Raji (cell line): ENCODE measurements around the gene ADAMTSL1.

Experiments used
- POLR2A ChIP-seq: IDR thresholded peaks from 2 replicates; pipeline ENCODE4 v1.6.1; 2011; ENCODE audit warnings: low read depth, low read length, control low read depth; ENCODE audit not compliant: insufficient read depth

The ADAMTSL1 gene

DNA sequence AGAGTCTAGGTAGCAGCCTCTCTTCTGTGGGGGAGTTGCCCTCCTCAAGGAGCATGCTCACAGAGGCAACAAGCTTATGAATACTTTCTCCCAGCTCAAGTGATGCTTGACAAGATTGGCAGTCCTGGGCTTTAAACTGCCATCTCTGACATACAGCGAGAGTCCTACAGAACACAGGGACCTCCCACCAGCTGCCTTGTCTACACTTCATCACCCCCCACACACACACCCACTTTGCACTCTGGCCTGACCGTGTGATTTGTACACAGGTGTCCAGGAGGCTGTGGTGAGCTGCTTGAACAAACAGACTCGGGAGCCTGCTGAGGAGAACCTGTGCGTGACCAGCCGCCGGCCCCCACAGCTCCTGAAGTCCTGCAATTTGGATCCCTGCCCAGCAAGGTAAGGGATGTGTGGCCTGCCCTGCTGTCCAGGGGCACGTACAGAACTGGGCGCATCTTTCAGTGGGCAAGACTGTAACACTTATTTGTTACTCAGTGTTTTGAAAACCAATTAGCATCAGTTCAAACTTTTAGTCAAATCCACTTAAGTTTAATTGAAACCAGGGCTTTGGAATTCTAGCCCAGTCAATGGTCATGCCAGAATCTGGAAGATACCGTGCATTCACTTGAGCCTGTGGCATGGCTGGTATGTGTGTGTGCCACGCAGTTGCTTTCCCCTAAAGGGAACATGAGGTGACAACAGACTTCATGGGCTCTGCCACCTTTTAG is 247.5 kb downstream of the ADAMTSL1 start:
- TF ChIP-seq POLR2A: no peak

DNA sequence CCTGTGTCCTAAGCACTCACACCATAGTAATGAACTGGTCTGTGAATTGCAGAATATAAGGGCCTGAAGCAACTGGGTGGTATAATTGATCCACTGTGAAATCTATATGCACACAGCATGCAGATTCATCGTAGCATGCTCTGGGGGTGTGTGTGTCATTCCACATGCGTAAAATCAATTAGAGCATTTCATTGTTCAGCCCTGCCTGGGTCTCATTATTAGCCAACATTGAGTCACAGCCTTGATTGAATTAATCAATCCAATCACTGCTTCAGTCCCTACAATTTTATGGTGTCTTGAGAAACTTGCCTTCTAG is 248.0 kb downstream of the ADAMTSL1 start:
- TF ChIP-seq POLR2A: no peak

DNA sequence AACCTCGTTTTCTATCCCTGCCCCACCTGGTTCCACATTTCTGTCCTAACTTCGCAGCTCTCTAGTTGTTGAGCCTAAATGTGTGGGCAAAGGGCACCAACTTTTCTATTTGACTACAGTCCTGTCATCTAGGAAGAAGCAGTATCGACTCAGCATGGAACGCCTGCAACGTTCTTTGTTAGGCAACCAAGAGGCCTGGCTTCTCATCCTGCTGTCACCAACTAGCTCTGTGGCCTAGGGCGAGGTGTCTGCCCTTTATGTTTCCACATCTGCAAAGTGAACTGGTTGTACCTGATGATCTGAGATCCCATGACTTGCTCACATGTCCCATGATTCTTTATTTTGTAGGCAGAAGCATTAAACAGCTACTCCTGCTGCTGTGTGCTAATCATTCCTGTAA is 248.9 kb downstream of the ADAMTSL1 start:
- TF ChIP-seq POLR2A: no peak

DNA sequence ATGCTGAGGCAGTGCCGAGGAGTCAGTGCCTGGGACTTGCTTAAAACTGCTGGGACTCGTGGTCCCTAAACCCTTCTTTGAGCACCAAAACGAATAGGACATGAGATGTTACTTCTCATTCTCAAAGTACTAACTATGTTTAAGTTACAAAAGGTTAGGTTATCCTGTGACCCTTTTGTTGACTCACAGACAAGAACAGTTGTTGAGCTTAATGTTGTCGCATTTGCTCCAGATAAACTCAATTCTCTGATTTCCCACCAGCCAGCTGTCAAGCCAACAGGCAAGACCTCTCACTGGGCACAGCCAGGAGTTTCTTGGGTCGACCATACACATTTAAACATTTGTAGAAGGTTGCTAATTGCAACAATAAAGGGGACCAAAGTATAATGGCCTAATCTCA is 249.4 kb downstream of the ADAMTSL1 start:
- no peak for TF ChIP-seq POLR2A

DNA sequence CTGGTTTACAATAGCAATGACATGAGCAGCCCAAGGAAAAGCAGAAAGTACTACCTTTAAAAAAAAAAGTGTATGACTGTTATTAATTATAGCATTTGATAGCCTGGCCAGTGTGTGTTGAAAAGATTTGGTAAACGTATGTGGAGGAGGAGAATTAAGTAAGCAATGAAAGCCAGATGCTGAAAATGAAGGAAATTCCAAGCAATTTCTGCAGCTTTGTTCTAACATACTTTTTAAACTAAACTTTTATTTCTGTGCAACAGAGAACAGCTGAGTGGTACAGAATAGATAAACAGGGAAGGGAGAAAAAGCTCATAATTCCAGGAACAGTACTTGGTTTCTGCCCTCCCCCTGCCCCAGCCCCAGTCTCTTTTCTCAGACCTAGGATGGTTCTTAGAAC is 252.6 kb downstream of the ADAMTSL1 start:
- TF ChIP-seq POLR2A: no peak

GRCh38 chr9:18727904-18728303 is 254.0 kb downstream of the ADAMTSL1 start:
- TF ChIP-seq POLR2A: no peak

DNA sequence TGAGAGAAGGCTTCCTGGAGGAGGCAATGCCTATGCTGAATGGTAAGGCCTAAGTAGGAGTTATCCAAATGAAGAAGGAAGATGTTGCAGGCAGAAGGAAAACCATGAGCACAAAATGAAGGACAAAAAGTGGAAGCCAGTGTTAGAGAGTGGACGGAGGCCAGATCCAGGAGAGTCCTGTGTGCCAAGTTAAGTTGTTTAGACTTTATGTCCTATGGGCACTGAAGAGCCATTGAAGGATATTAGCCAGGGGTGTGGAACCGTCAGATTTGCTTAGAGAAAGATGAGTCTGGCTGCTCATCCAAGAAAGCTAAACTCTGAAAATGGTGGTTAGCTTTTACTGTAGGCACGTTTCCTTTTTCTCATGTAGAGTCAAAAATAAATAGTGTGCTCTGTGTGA is 254.7 kb downstream of the ADAMTSL1 start:
- no peak for TF ChIP-seq POLR2A

DNA sequence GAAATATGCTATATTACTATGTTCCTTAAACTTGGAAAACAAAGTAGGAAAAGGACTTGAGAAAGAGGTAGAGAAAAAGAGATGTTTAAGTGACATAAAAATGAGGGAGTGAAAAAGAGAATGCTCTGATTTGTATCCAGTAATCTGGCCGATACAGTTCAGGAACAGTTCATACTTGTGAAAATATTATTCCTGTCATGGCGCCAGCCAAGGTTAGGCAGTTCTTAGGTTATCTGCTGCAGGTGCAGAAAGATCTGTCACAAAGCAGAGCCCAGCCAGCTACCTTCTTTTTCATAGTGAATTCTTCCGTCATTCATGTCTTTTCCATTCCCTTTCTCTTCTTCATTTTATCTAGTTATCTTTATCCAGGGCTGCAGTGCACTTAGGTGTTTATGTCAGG is 256.3 kb downstream of the ADAMTSL1 start:
- no peak for TF ChIP-seq POLR2A

GRCh38 chr9:18739127-18739526 is 265.2 kb downstream of the ADAMTSL1 start:
- TF ChIP-seq POLR2A: no peak

DNA sequence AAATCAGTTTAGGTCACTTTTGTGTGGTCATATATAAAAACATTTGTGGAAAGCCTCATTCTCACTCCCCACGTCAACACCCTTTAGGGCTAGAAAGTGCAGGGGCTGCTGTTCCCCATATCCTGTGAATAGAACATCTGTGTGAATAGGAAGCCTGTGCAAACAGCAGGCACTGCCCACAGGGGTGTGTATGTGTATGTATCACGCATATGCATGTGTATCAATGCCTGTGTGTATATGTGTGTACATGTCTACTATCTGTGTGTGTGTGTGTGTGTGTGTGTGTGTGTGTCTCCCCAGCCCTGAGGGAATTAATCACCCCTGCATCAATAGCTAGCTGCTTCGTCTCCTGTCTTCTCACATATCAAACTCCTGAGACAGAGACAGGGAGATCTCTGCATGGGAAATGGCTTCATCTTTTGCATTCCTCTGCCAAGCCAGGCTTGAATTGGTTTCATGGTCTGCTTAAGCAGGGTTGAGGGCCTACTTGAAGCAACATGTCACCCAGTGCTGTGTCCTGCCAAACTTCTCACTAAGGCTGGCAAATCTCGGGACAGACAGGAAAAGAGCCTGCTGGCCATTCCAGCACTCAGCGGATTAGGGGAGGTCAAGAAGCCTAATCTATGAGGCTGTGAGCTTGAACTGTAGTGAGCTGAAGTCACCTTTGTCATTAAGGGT is 265.8 kb downstream of the ADAMTSL1 start:
- no peak for TF ChIP-seq POLR2A

DNA sequence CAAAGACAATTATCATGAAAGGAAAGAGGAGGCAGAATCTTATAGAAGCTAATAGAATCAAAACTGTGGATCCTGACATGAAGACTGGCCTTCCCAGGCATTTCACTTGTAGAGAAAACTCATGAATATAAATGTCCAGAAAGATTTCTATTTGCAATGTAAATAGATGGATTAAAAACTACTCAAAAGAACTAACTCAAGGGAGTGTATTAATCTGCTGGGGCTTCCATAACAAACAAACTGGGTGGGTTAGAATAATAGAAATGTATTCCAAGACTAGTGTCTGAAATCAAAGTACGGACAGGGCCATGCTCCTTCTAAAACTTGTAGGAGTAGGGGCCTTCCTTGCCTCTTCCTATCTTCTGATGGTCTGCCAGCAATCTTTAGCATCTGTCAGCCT is 267.4 kb downstream of the ADAMTSL1 start:
- no peak for TF ChIP-seq POLR2A

DNA sequence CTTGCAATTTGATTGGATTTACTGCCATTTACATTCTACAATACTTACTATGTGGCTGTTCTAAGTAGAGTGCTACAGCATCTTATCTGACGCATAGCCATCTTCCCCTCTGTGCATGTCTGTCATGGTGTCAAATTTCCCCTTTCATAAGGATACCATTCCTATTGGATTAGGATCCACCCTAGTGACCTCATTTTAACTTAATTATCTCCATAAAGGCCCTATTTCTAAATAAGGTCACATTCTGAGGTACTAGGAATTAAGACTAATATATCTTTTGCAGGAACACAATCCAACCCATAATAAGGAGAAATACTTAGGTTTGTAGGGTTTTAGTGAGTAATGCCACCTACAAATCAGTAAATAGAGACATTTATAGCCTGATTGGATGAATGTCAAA is 268.0 kb downstream of the ADAMTSL1 start:
- no peak for TF ChIP-seq POLR2A

DNA sequence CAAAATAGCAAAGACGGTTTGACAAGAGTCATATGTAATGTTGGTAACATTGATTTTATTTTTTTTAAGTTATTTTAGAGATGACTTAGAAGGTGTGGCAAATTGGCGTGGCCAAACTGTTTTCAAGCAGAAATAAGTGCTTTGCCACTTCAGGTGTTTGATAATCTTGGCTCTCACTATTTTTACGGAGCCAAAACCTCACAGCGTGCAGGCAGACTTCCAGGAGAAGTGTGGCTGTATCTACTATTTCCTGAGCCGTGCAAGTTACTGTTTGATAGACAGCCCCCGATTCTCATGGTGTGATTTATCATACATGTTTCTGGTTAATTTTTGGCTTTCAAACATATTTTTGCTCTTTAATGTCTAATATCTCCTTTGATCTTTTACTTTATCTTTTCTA is 269.5 kb downstream of the ADAMTSL1 start:
- TF ChIP-seq POLR2A: no peak

DNA sequence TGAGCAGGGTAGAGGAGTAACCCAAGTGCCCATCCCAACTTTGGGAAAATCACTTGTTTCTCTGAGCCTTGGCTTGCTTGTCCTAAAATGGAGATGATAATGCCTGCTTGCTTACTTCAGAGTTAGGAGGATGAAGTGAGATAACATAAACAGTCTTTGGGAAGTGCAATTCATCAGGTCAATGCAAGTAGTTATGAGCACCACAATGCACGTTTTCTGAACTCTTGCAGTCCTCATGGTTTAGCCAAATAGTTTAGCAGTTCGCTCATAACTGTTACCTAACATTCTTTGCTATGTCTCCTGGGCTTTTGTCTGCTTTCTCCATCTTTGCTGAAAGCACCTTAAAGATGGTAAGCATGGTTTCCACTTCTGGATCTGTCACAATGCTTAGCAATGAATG is 270.0 kb downstream of the ADAMTSL1 start:
- TF ChIP-seq POLR2A: no peak

GRCh38 chr9:18745710-18746109 is 271.8 kb downstream of the ADAMTSL1 start:
- no peak for TF ChIP-seq POLR2A

GRCh38 chr9:18746631-18747030 is 272.7 kb downstream of the ADAMTSL1 start:
- TF ChIP-seq POLR2A: no peak

- no peak for TF ChIP-seq POLR2A
Measured at GRCh38 chr9:18747595-18747994, 273.6 kb downstream of the ADAMTSL1 start.

DNA sequence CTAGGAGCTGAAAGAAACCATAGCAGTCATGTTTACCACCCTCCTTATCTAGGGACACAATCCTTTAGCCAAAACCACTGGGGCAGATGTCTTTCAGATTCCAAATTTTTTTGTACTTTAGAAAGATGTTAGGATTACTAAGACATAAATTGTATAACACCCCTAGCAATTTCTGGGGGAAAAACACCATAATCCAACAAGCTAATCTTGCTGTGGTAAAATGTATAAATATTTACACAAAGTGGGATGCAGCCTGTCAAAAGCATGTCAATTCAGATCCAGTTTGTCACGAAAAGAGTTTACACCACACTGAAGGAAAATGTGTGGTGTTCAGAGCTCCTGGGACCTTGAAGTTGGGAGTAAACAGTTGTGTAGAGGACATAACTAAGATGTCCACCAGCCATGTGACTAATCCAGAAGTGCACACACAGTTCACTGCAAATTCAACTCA is 274.3 kb downstream of the ADAMTSL1 start:
- TF ChIP-seq POLR2A: no peak

DNA sequence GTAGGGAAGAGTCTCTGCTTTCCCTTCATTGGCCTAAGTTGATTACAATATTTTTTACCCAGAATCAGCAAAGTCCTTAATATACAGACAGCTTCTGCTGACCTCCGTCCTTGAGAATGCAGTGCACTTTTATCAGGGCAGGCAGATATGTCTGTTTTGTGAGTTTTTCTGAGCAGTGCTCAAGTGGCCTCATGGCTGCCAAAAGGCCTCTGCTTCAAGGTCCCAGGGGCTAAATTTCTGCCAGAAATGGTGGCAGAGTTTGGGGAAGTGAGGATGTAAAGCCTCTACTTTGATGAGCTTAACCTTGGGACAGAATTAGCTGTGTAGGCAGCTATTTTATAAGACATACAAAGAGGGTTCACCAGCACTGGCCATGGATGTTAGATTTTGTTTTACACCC is 275.8 kb downstream of the ADAMTSL1 start:
- no peak for TF ChIP-seq POLR2A
